Stomach (tissue), 4 donors: ENCODE data around the gene IPO11.

Experiments
- EP300 ChIP-seq: sonication (generic); formaldehyde crosslinking; IDR thresholded peaks from one replicate; pipeline ENCODE4 v1.6.1; 2017; ENCODE audit warnings: antibody characterized with exemption
- POLR2A ChIP-seq, 4 donors: fragments of 450-650 bp; IDR thresholded peaks; one replicate each; pipeline ENCODE4 v1.6.1; 2016; ENCODE audit warnings: antibody characterized with exemption in 4 of 4, control low read depth in 2 of 4, mild to moderate bottlenecking in 1 of 4, moderate library complexity in 1 of 4
- POLR2AphosphoS5 ChIP-seq, 3 donors: sonication (generic); formaldehyde crosslinking; IDR thresholded peaks; one replicate each; pipeline ENCODE4 v1.6.1; 2016; ENCODE audit warnings: antibody characterized with exemption in 3 of 3

DNA sequence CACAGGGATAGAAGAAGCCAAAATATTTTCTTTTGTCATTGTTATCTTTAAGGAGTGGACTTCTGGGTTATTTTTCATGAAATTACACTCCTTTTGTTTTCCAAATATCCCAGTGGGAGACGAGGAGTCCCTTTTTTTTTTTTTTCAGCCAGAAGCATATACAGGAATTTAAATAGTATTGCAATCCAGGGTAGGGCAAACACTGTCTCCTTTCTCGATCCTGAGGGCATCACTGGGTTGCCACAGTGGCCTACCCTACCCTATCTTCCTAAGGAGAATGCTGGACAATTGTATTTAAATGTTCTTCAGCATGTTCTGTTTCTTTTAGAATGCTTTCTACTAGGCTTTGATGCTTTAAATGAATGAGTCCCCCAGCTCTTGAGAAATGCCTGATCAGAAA lies 214.0 kb downstream of the IPO11 start:
- TF ChIP-seq POLR2AphosphoS5 (IDR thresholded peaks at IDR 0.05) (no peak), POLR2A (IDR thresholded peaks at IDR 0.05) (no peak), EP300 (no peak)
